Smooth muscle cell (in vitro differentiated cells): ENCODE data around the gene HSPA1B. TPM values are rescaled to one million over a fixed set of nuclear protein-coding genes. Genes with fewer than 3 reads are reported as not detected.

Experiments
- DNase-seq: peaks from one replicate; lab custom pipeline; 2025; ENCODE audit not compliant: unreplicated experiment; lab: John Stamatoyannopoulos, UW
- H2AFZ ChIP-seq: fragments of 200-600 bp; sonication (generic); 2 replicates; pipeline ENCODE4 v1.6.0; 2016; ENCODE audit warnings: antibody characterized with exemption, low read depth, mild to moderate bottlenecking
- H3F3A ChIP-seq: fragments of 200-600 bp; sonication (generic); 2 replicates; pipeline ENCODE4 v1.6.0; 2017; ENCODE audit warnings: antibody characterized with exemption, low read depth
- H3K27ac ChIP-seq: fragments of 200-600 bp; sonication (generic); 2 replicates; pipeline ENCODE4 v1.5.1; 2016; ENCODE audit warnings: low read depth, mild to moderate bottlenecking
- H3K27me3 ChIP-seq: fragments of 200-600 bp; sonication (generic); 2 replicates; pipeline ENCODE4 v1.6.1; 2016; ENCODE audit warnings: low read depth, mild to moderate bottlenecking
- H3K36me3 ChIP-seq: fragments of 200-600 bp; sonication (generic); 2 replicates; pipeline ENCODE4 v1.5.1; 2016; ENCODE audit warnings: low read depth
- H3K4me1 ChIP-seq: fragments of 200-600 bp; sonication (generic); 2 replicates; pipeline ENCODE4 v1.5.1; 2016; ENCODE audit warnings: low read depth
- H3K4me2 ChIP-seq: fragments of 200-600 bp; sonication (generic); 2 replicates; pipeline ENCODE4 v1.6.0; 2016; ENCODE audit warnings: mild to moderate bottlenecking
- H3K4me3 ChIP-seq: fragments of 200-600 bp; sonication (generic); 2 replicates; pipeline ENCODE4 v1.5.1; 2016; ENCODE audit warnings: mild to moderate bottlenecking
- H3K79me2 ChIP-seq: fragments of 200-600 bp; sonication (generic); 2 replicates; pipeline ENCODE4 v1.6.0; 2016; ENCODE audit warnings: low read depth, mild to moderate bottlenecking
- H3K9ac ChIP-seq: fragments of 200-600 bp; sonication (generic); 2 replicates; pipeline ENCODE4 v1.6.0; 2016; ENCODE audit warnings: low read depth
- H3K9me3 ChIP-seq: fragments of 200-600 bp; sonication (generic); replicated peaks from 2 replicates; pipeline ENCODE4 v1.5.1; 2016; ENCODE audit warnings: low read depth
- H4K20me1 ChIP-seq: fragments of 200-600 bp; sonication (generic); 2 replicates; pipeline ENCODE4 v1.6.0; 2016; ENCODE audit warnings: low read depth
- CTCF ChIP-seq: fragments of 200-600 bp; sonication (generic); IDR thresholded peaks from 2 replicates; pipeline ENCODE4 v1.5.1; 2017; ENCODE audit warnings: borderline replicate concordance, mild to moderate bottlenecking, antibody characterized with exemption; ENCODE audit not compliant: insufficient read depth, poor library complexity, severe bottlenecking
- WGBS: methylation state at CpG from one replicate; pipeline ENCODE4 v1.1.7; 2016; ENCODE audit warnings: low lambda C conversion rate; 5-methylcytosine and 5-hydroxymethylcytosine counted together
- polyA plus RNA-seq: library from polyadenylated mRNA; unstranded; fragments of >200 nt; fragmentation: Nextera tagmentation; extraction: Ambion mirVana; gene quantifications from 2 replicates; pipeline ENCODE4 v1.2.1, GENCODE V29; 2016
- total RNA-seq: library from RNA; depleted of rRNA; stranded (reverse); fragments of >200 nt; gene quantifications from 2 replicates; pipeline ENCODE4 v1.2.3, GENCODE V29; 2014

The HSPA1B gene
- total and polyA plus RNA-seq, 2 experiments from 2014 or later, result 30.7 to 43.1 TPM

GRCh38 chr6:31830886-31831335, 3.4 kb downstream of the HSPA1B start:
- H3K79me2 ChIP-seq, result peaks cover 34% of the 10 kb centered on the region
- H2AFZ ChIP-seq, result no peak overlapping the region
- peak overlapping the region; percentile 70 for H3K9ac ChIP-seq
- H3F3A ChIP-seq, result peaks cover 14% of the 10 kb centered on the region
- no peaks in the 10 kb centered on the region for H3K9me3 ChIP-seq
- no peak for TF ChIP-seq CTCF
- peak overlapping the region; percentile 94 for H3K4me2 ChIP-seq
- 68% methylated on average over 6 of the region's 6 CpGs for WGBS
- H3K4me1 ChIP-seq, result peaks cover 10% of the 10 kb centered on the region
- peak overlapping the region; percentile 86 for H3K4me3 ChIP-seq
- H3K27ac ChIP-seq, result no peak overlapping the region
- H3K36me3 ChIP-seq, result no peaks in the 10 kb centered on the region
- DNase-seq, result no peak
- H3K27me3 ChIP-seq, result no peaks in the 10 kb centered on the region
- peaks cover 9% of the 10 kb centered on the region for H4K20me1 ChIP-seq

- no peak overlapping the region for H3K9ac ChIP-seq
- no peaks in the 10 kb centered on the region for H3K27me3 ChIP-seq
- no peak for TF ChIP-seq CTCF
- H3K4me3 ChIP-seq, result peak overlapping the region; percentile 86
- H3K9me3 ChIP-seq, result no peaks in the 10 kb centered on the region
- no peak overlapping the region for H3K27ac ChIP-seq
- peaks cover 15% of the 10 kb centered on the region for H4K20me1 ChIP-seq
- H3K79me2 ChIP-seq, result peaks cover 40% of the 10 kb centered on the region
- DNase-seq, result no peak
- peaks cover 10% of the 10 kb centered on the region for H3K4me1 ChIP-seq
- H2AFZ ChIP-seq, result no peak overlapping the region
- peaks cover 7% of the 10 kb centered on the region for H3F3A ChIP-seq
- 94% methylated on average over 15 of the region's 15 CpGs for WGBS
- H3K4me2 ChIP-seq, result peak overlapping the region; percentile 94
- no peaks in the 10 kb centered on the region for H3K36me3 ChIP-seq
These were observed 4.0 kb downstream of the HSPA1B start for GRCh38 chr6:31831350-31832215.

GRCh38 chr6:31834367-31835250, 7.1 kb downstream of the HSPA1B start:
- Histone ChIP-seq H3K4me3 (peak overlapping the region; percentile 75), H3K27me3 (no peaks in the 10 kb centered on the region), H3K4me1 (peaks cover 27% of the 10 kb centered on the region), H3K27ac (peak overlapping the region; percentile 98), H3K4me2 (peak overlapping the region; percentile 96), H3K9ac (peak overlapping the region; percentile 96), H3K9me3 (no peaks in the 10 kb centered on the region), H3K79me2 (peaks cover 57% of the 10 kb centered on the region), H3K36me3 (peaks cover 12% of the 10 kb centered on the region), H2AFZ (peak overlapping the region; percentile 64), H4K20me1 (peaks cover 44% of the 10 kb centered on the region), H3F3A (peaks cover 25% of the 10 kb centered on the region)
- no peak for TF ChIP-seq CTCF
- WGBS, result 1% methylated on average over 59 of the region's 59 CpGs
- DNase-seq, result peak; percentile 62
